KMS-11 (cell line): ENCODE measurements around the gene NTNG2.

Experiments used
- H2AFZ ChIP-seq: fragments of 200-600 bp; sonication (generic); 2 replicates; pipeline ENCODE4 v1.6.1; 2016; ENCODE audit warnings: antibody characterized with exemption, mixed run types, low read depth
- H3K27ac ChIP-seq: fragments of 200-600 bp; sonication (generic); 2 replicates; pipeline ENCODE4 v1.6.1; 2016; ENCODE audit warnings: mild to moderate bottlenecking, mixed run types
- H3K27me3 ChIP-seq: fragments of 200-600 bp; sonication (generic); 2 replicates; pipeline ENCODE4 v1.6.1; 2017; ENCODE audit warnings: mild to moderate bottlenecking, low read depth, mixed run types, moderate library complexity; ENCODE audit not compliant: insufficient read depth
- H3K36me3 ChIP-seq: fragments of 200-600 bp; sonication (generic); 2 replicates; pipeline ENCODE4 v1.6.1; 2017; ENCODE audit warnings: mild to moderate bottlenecking, mixed run types; ENCODE audit not compliant: insufficient read depth
- H3K4me1 ChIP-seq: fragments of 200-600 bp; sonication (generic); 2 replicates; pipeline ENCODE4 v1.6.1; 2016; ENCODE audit warnings: mild to moderate bottlenecking, low read depth, mixed run types; ENCODE audit not compliant: poor library complexity, severe bottlenecking
- H3K4me2 ChIP-seq: fragments of 200-600 bp; sonication (generic); 2 replicates; pipeline ENCODE4 v1.7.0; 2016; ENCODE audit warnings: mild to moderate bottlenecking, mixed run types
- H3K4me3 ChIP-seq: fragments of 200-600 bp; sonication (generic); IDR thresholded peaks from 2 replicates; pipeline ENCODE4 v1.6.1; 2017; ENCODE audit warnings: low read depth, low read length, mixed read lengths; ENCODE audit not compliant: insufficient read depth
- H3K79me2 ChIP-seq: fragments of 200-600 bp; sonication (generic); 2 replicates; pipeline ENCODE4 v1.6.1; 2016; ENCODE audit warnings: low read depth, mixed run types; ENCODE audit not compliant: insufficient read depth
- H3K9ac ChIP-seq: fragments of 200-600 bp; sonication (generic); 2 replicates; pipeline ENCODE4 v1.6.1; 2016; ENCODE audit warnings: mild to moderate bottlenecking, mixed run types
- H4K20me1 ChIP-seq: fragments of 200-600 bp; sonication (generic); 2 replicates; pipeline ENCODE4 v1.6.1; 2016; ENCODE audit warnings: mild to moderate bottlenecking, mixed run types; ENCODE audit not compliant: insufficient read depth
- TF ChIP-seq, protein P1 (sequence below): fragments of 200-600 bp; sonication (generic); conservative IDR thresholded peaks from 2 replicates; pipeline ENCODE4 v1.6.1; 2017; ENCODE audit warnings: low read depth, mild to moderate bottlenecking, antibody characterized with exemption, low read length, moderate library complexity, mixed read lengths

NTNG2 gene

DNA sequence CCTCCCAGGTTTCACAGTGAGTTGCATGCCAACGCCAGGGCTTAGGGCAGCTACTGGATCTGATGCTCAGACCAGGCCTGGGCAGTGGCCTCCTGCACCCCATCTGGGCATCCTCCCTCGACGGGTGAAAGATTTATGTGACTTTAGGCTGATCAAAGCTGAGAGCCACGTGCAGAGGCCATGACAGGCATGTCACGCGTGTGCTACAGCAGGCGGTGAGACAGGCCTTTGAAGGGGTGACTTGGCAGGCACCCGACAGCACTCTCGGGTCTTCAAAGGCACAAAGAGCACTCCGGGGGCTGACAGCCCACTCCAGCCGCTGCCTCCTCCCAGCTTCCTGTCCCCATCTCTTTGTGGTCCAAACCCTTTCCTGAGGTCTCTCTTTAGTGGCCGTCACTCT is 66.2 kb downstream of the NTNG2 start:
- Histone ChIP-seq H3K27me3 (peaks cover 89% of the 10 kb centered on the region), H4K20me1 (no peaks in the 10 kb centered on the region), H3K36me3 (no peaks in the 10 kb centered on the region), H3K79me2 (no peaks in the 10 kb centered on the region), H3K9ac (no peak overlapping the region), H3K4me1 (no peaks in the 10 kb centered on the region), H2AFZ (no peak overlapping the region), H3K4me3 (no peak overlapping the region), H3K4me2 (no peak overlapping the region), H3K27ac (no peak overlapping the region)
- TF ChIP-seq, protein P1, sequence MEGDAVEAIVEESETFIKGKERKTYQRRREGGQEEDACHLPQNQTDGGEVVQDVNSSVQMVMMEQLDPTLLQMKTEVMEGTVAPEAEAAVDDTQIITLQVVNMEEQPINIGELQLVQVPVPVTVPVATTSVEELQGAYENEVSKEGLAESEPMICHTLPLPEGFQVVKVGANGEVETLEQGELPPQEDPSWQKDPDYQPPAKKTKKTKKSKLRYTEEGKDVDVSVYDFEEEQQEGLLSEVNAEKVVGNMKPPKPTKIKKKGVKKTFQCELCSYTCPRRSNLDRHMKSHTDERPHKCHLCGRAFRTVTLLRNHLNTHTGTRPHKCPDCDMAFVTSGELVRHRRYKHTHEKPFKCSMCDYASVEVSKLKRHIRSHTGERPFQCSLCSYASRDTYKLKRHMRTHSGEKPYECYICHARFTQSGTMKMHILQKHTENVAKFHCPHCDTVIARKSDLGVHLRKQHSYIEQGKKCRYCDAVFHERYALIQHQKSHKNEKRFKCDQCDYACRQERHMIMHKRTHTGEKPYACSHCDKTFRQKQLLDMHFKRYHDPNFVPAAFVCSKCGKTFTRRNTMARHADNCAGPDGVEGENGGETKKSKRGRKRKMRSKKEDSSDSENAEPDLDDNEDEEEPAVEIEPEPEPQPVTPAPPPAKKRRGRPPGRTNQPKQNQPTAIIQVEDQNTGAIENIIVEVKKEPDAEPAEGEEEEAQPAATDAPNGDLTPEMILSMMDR, result no peak

GRCh38 chr9:132230605-132231004 is 68.7 kb downstream of the NTNG2 start:
- Histone ChIP-seq H3K27me3 (peaks cover 88% of the 10 kb centered on the region), H3K4me1 (no peaks in the 10 kb centered on the region), H3K79me2 (no peaks in the 10 kb centered on the region), H4K20me1 (no peaks in the 10 kb centered on the region), H3K27ac (no peak overlapping the region), H3K4me3 (no peak overlapping the region), H3K9ac (no peak overlapping the region), H3K36me3 (no peaks in the 10 kb centered on the region), H2AFZ (no peak overlapping the region), H3K4me2 (no peak overlapping the region)
- TF ChIP-seq, protein P1, result no peak

DNA sequence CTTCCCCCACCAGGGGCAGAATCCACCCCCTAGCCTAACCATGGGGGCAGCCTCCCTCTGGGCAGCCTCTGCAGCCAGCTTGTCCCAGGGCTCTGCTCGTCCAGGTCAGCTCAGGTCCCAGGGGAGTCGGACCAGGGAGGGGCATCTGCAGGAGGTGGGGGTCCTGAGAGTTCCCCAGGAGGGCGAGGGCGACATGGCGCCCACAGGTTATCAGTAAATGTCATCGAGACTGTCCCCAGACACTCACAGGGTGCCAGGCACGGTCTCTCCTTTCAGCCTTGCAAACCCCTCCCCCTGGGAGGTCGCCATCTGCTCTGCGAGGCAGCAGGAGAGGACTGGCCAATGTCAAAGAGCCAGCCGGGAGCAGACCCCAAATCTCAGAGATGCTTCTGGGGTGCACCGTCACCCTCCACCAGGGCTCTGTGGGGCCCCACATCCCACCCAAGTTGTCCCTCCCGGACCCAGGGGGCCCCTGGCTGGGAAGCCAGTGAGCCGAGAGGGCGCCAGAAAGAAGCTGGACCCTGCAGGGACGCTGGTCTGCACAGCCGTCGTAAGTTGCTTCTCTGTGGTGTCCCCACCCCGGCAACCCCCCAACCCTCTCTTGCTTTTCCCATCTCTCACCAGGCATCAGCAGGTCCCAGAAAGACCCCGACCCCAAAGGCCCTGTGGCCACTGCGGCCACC is 69.3 kb downstream of the NTNG2 start:
- Histone ChIP-seq H3K4me3 (no peak overlapping the region), H3K79me2 (no peaks in the 10 kb centered on the region), H3K36me3 (no peaks in the 10 kb centered on the region), H3K9ac (no peak overlapping the region), H3K27me3 (peaks cover 86% of the 10 kb centered on the region), H3K27ac (no peak overlapping the region), H4K20me1 (no peaks in the 10 kb centered on the region), H3K4me1 (no peaks in the 10 kb centered on the region), H2AFZ (no peak overlapping the region), H3K4me2 (no peak overlapping the region)
- TF ChIP-seq, protein P1, result no peak

DNA sequence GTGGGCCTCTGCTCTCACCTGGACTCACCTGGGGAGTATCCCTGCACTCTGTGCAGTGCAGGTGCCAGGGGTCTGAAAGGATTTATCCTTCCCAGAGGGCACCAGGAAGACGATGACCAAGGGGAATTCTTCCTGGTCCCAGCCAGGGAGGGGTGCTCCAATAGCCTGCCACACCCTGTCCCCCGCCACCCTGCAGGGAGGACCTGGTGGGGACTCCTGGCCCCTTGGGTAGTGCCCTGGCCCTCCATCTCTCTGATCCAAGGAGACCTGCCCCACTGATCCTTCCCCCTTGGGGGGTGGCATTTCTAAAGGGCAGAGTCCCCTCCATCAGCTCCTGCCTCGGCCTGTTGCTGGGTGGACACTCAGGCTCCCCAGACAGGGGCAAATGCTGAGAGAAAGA is 70.7 kb downstream of the NTNG2 start:
- no peaks in the 10 kb centered on the region for H4K20me1 ChIP-seq
- no peak overlapping the region for H3K4me2 ChIP-seq

More for the DNA sequence above, 70.7 kb downstream of the NTNG2 start:
- no peaks in the 10 kb centered on the region for H3K79me2 ChIP-seq
- peaks cover 92% of the 10 kb centered on the region for H3K27me3 ChIP-seq
- TF ChIP-seq, protein P1, result no peak
- no peak overlapping the region for H3K27ac ChIP-seq
- no peaks in the 10 kb centered on the region for H3K36me3 ChIP-seq
- no peak overlapping the region for H3K4me3 ChIP-seq
- H3K4me1 ChIP-seq, result no peaks in the 10 kb centered on the region
- no peak overlapping the region for H3K9ac ChIP-seq
- H2AFZ ChIP-seq, result no peak overlapping the region
